ENCODE results near the gene SLX4IP.

SLX4IP gene

DNA sequence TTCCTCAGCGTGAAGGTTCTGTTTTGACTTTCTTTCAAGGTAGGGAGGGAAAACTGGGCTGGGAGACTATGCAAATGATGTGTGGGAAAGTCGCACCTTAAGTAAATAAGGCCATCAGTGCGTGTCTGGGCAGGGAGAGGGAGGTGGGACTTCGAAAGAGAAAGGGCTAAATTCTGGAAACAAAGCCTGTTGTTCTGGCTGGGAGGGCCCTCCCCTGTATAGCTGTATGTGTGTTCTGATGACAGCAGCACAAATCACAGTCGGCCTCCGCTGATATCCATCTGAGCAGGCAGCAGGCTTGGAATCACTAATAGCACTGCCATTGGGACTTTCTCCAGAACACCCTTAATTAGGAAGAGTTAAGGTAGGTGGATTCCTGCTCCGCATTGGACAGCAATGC is 219.5 kb downstream of the SLX4IP start (continued):
- TF ChIP-seq, protein P1, sequence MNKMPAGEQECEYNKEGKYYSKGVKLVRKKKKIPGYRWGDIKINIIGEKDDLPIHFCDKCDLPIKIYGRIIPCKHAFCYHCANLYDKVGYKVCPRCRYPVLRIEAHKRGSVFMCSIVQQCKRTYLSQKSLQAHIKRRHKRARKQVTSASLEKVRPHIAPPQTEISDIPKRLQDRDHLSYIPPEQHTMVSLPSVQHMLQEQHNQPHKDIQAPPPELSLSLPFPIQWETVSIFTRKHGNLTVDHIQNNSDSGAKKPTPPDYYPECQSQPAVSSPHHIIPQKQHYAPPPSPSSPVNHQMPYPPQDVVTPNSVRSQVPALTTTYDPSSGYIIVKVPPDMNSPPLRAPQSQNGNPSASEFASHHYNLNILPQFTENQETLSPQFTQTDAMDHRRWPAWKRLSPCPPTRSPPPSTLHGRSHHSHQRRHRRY (tag by site-specific recombination; IDR thresholded peaks at IDR 0.05) = no peak

DNA sequence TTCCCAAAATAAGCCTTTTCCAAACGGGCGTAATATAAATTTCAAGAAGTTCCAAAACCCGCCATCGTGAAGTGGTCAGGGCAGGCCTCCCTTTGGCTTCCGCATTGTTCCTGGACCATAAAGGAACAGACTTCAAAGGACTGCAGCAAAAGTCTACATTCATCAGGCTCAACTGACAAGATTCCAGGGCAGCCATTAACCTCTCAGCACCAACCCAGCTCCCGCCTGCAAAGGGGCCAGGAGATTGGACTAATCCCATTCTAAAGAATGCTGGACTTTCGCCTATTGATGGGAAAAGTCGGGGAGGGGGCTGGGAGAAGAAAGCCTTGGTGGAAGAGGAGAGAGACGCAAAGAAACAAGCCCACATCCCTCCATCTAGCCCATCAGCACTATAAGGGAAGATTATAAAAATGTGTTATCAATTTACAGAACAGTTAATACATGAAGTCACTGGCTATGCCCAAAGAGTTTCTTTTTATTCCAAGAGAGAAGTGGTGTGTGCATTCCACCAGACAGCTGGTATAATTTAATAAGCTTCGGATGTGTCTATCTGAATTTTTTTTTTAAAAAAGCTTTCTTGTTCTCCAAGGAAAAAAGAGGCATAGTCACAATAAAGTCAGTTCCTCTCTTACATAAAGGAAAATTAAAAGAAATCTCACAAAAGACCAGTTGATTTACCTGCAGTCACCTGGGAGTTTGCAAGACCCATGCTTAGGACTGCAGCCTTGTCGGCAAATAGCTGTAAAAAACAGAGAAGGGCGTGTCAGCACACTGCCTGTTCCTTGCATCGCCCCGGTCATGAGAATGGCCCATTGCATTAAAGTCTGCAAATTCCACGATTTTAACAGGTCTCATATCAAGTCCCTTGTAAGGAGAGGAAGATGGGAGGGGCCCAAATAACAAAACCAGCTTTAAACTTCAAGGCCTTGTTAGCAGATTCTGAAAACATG is 220.9 kb downstream of the SLX4IP start:
- ChIA-PET CTCF (no interaction called here), POLR2A (no interaction called here)
- no peak overlapping the region for H3K4me3 ChIP-seq (ENCODE audit: low read depth, low read length)
- TF ChIP-seq OVOL3 (tag by site-specific recombination; IDR thresholded peaks at IDR 0.05) = no peak
- TF ChIP-seq, protein P2, sequence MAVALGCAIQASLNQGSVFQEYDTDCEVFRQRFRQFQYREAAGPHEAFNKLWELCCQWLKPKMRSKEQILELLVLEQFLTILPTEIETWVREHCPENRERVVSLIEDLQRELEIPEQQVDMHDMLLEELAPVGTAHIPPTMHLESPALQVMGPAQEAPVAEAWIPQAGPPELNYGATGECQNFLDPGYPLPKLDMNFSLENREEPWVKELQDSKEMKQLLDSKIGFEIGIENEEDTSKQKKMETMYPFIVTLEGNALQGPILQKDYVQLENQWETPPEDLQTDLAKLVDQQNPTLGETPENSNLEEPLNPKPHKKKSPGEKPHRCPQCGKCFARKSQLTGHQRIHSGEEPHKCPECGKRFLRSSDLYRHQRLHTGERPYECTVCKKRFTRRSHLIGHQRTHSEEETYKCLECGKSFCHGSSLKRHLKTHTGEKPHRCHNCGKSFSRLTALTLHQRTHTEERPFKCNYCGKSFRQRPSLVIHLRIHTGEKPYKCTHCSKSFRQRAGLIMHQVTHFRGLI (tag by site-specific recombination; IDR thresholded peaks at IDR 0.05) = no peak
- TF ChIP-seq, protein P3, sequence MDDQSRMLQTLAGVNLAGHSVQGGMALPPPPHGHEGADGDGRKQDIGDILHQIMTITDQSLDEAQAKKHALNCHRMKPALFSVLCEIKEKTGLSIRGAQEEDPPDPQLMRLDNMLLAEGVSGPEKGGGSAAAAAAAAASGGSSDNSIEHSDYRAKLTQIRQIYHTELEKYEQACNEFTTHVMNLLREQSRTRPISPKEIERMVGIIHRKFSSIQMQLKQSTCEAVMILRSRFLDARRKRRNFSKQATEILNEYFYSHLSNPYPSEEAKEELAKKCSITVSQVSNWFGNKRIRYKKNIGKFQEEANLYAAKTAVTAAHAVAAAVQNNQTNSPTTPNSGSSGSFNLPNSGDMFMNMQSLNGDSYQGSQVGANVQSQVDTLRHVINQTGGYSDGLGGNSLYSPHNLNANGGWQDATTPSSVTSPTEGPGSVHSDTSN (CRISPR knock-in tag; IDR thresholded peaks at IDR 0.05) = no peak
- TF ChIP-seq ZFP37 (tag by site-specific recombination; IDR thresholded peaks at IDR 0.05) = no peak
- no peak for TF ChIP-seq ZNF16 (tag by site-specific recombination; IDR thresholded peaks at IDR 0.05; ENCODE audit: low read depth)
- H3K36me3 ChIP-seq (ENCODE audit: control insufficient read depth in 2 of 2, insufficient read depth in 1 of 2, low read length in 2 of 2) = peaks cover 7 to 76% of the 10 kb centered on the region in 2 experiments
- H3K27ac ChIP-seq (ENCODE audit: extremely low read depth, low read depth, low read length) = no peak overlapping the region
- H3K9me3 ChIP-seq (ENCODE audit: control insufficient read depth, insufficient read depth, low read depth, low read length) = no peaks in the 10 kb centered on the region
- H3K4me1 ChIP-seq (ENCODE audit: control insufficient read depth, insufficient read depth, low read length) = peaks cover 18% of the 10 kb centered on the region

DNA sequence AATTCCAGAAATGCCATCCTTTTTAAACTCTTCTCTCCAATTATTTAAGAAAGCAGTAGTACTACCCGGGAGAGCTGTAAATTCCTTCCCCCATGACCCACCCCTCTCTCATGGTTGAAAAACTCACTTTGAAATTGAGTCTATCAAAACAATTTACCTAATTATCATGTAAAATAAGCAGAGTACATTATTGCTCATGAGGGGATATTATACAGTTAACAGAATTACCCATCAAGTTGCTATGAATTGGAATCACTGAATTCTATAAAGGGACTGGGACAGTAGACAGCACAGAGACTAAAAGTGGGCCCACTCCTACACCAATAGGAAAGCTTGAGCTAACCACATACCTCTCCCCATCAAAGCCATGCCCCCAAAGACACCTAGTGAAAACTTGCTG is 222.3 kb downstream of the SLX4IP start:
- CTCF ChIA-PET = interaction anchor here (0.8 kb wide), 1 partner anchor 105 kb away, joined by 3 read pairs; no protein-coding TSS in a partner anchor
- TF ChIP-seq ZNF24 (tag by site-specific recombination; IDR thresholded peaks at IDR 0.05) (no peak), ZNF596 (tag by site-specific recombination; IDR thresholded peaks at IDR 0.05) (no peak), KLF1 (tag by site-specific recombination; IDR thresholded peaks at IDR 0.05) (no peak), IKZF3 (tag by site-specific recombination; IDR thresholded peaks at IDR 0.05) (no peak), ZNF404 (tag by site-specific recombination; IDR thresholded peaks at IDR 0.05) (no peak), ZNF560 (tag by site-specific recombination; IDR thresholded peaks at IDR 0.05; ENCODE audit: borderline replicate concordance) (no peak), SP2 (tag by site-specific recombination; IDR thresholded peaks at IDR 0.05) (no peak), TRIM28 (IDR thresholded peaks at IDR 0.05; ENCODE audit: borderline replicate concordance, low read length) (no peak), ZNF521 (tag by site-specific recombination; IDR thresholded peaks at IDR 0.05) (no peak), HOXC10 (CRISPR knock-in tag; IDR thresholded peaks at IDR 0.05) (no peak), GLI4 (tag by site-specific recombination; IDR thresholded peaks at IDR 0.05) (no peak)
- TF ChIP-seq, protein P4, sequence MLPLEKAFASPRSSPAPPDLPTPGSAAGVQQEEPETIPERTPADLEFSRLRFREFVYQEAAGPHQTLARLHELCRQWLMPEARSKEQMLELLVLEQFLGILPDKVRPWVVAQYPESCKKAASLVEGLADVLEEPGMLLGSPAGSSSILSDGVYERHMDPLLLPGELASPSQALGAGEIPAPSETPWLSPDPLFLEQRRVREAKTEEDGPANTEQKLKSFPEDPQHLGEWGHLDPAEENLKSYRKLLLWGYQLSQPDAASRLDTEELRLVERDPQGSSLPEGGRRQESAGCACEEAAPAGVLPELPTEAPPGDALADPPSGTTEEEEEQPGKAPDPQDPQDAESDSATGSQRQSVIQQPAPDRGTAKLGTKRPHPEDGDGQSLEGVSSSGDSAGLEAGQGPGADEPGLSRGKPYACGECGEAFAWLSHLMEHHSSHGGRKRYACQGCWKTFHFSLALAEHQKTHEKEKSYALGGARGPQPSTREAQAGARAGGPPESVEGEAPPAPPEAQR (tag by site-specific recombination; IDR thresholded peaks at IDR 0.05) = no peak
- TF ChIP-seq, protein P5, sequence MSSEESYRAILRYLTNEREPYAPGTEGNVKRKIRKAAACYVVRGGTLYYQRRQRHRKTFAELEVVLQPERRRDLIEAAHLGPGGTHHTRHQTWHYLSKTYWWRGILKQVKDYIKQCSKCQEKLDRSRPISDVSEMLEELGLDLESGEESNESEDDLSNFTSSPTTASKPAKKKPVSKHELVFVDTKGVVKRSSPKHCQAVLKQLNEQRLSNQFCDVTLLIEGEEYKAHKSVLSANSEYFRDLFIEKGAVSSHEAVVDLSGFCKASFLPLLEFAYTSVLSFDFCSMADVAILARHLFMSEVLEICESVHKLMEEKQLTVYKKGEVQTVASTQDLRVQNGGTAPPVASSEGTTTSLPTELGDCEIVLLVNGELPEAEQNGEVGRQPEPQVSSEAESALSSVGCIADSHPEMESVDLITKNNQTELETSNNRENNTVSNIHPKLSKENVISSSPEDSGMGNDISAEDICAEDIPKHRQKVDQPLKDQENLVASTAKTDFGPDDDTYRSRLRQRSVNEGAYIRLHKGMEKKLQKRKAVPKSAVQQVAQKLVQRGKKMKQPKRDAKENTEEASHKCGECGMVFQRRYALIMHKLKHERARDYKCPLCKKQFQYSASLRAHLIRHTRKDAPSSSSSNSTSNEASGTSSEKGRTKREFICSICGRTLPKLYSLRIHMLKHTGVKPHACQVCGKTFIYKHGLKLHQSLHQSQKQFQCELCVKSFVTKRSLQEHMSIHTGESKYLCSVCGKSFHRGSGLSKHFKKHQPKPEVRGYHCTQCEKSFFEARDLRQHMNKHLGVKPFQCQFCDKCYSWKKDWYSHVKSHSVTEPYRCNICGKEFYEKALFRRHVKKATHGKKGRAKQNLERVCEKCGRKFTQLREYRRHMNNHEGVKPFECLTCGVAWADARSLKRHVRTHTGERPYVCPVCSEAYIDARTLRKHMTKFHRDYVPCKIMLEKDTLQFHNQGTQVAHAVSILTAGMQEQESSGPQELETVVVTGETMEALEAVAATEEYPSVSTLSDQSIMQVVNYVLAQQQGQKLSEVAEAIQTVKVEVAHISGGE (tag by site-specific recombination; conservative IDR thresholded peaks at IDR 0.05; ENCODE audit: low read depth) = no peak
- TF ChIP-seq, protein P6, sequence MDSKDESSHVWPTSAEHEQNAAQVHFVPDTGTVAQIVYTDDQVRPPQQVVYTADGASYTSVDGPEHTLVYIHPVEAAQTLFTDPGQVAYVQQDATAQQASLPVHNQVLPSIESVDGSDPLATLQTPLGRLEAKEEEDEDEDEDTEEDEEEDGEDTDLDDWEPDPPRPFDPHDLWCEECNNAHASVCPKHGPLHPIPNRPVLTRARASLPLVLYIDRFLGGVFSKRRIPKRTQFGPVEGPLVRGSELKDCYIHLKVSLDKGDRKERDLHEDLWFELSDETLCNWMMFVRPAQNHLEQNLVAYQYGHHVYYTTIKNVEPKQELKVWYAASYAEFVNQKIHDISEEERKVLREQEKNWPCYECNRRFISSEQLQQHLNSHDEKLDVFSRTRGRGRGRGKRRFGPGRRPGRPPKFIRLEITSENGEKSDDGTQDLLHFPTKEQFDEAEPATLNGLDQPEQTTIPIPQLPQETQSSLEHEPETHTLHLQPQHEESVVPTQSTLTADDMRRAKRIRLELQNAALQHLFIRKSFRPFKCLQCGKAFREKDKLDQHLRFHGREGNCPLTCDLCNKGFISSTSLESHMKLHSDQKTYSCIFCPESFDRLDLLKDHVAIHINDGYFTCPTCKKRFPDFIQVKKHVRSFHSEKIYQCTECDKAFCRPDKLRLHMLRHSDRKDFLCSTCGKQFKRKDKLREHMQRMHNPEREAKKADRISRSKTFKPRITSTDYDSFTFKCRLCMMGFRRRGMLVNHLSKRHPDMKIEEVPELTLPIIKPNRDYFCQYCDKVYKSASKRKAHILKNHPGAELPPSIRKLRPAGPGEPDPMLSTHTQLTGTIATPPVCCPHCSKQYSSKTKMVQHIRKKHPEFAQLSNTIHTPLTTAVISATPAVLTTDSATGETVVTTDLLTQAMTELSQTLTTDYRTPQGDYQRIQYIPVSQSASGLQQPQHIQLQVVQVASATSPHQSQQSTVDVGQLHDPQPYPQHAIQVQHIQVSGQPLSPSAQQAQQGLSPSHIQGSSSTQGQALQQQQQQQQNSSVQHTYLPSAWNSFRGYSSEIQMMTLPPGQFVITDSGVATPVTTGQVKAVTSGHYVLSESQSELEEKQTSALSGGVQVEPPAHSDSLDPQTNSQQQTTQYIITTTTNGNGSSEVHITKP (tag by site-specific recombination; IDR thresholded peaks at IDR 0.05) = no peak

More for the DNA sequence above, 222.3 kb downstream of the SLX4IP start:
- no peaks in the 10 kb centered on the region for H3K9me3 ChIP-seq (ENCODE audit: control insufficient read depth, insufficient read depth, low read depth, low read length)
- H3K4me3 ChIP-seq (ENCODE audit: low read depth, low read length) = no peak overlapping the region
- POLR2A ChIA-PET = no interaction called here
- no peak overlapping the region for H3K27ac ChIP-seq (ENCODE audit: extremely low read depth, low read depth, low read length)
- peaks cover 7 to 76% of the 10 kb centered on the region in 2 experiments for H3K36me3 ChIP-seq (ENCODE audit: control insufficient read depth in 2 of 2, insufficient read depth in 1 of 2, low read length in 2 of 2)
- H3K4me1 ChIP-seq (ENCODE audit: control insufficient read depth, insufficient read depth, low read length) = peaks cover 18% of the 10 kb centered on the region

All from HEK293 (cell line).